ENCODE results near the gene ZNF813. TPM values are rescaled to one million over a fixed set of nuclear protein-coding genes. Genes with fewer than 3 reads are reported as not detected.
"Not testable (repeated sequence)": the region's sequence is repeated elsewhere in the genome, so short reads cannot be mapped to it uniquely, and the experiment has no call there.

The ZNF813 gene
- 2.2 TPM for polyA plus RNA-seq (2013, experiment 1 of 2; ENCODE audit: insufficient read length)
- 1.8 TPM for polyA plus RNA-seq (2013, experiment 2 of 2; ENCODE audit: insufficient read length)

- DNase-seq: peak; percentile 83
Measured at GRCh38 chr19:53467485-53468262, at the start of gene ZNF813. Gene ZNF813 (plus strand): TSS chr19:53467733. CDS start chr19:53483823, 16,090 bp downstream.

GRCh38 chr19:53420520-53421315 lies 46.8 kb upstream of the ZNF813 start:
- DNase-seq: not testable (repeated sequence)

GRCh38 chr19:53422551-53422950 lies 45.0 kb upstream of the ZNF813 start:
- no peak for DNase-seq

GRCh38 chr19:53423074-53423473 lies 44.5 kb upstream of the ZNF813 start:
- DNase-seq: not testable (repeated sequence)

- not testable (repeated sequence) for DNase-seq
Measured at GRCh38 chr19:53423680-53424079, 43.9 kb upstream of the ZNF813 start.

GRCh38 chr19:53424968-53425597 lies 42.5 kb upstream of the ZNF813 start:
- peak; percentile 24 for DNase-seq

GRCh38 chr19:53431399-53432087 lies 36.0 kb upstream of the ZNF813 start, which contains the start of gene ZNF761:
Gene ZNF761 (plus strand): TSS chr19:53431984. CDS start chr19:53447269, 15,285 bp downstream.
- peak; percentile 86 for DNase-seq

- DNase-seq: peak; percentile 6
Measured at GRCh38 chr19:53432088-53432661, 35.4 kb upstream of the ZNF813 start.

- not testable (repeated sequence) for DNase-seq
Measured at GRCh38 chr19:53443809-53444208, 23.7 kb upstream of the ZNF813 start.

- not testable (repeated sequence) for DNase-seq
Measured at GRCh38 chr19:53447196-53447595, 20.3 kb upstream of the ZNF813 start.

- no peak for DNase-seq
Measured at GRCh38 chr19:53455828-53456227, 11.7 kb upstream of the ZNF813 start.

GRCh38 chr19:53460131-53460721 lies 7.3 kb upstream of the ZNF813 start:
- not testable (repeated sequence) for DNase-seq

GRCh38 chr19:53461866-53462265 lies 5.7 kb upstream of the ZNF813 start:
- DNase-seq: no peak

GRCh38 chr19:53462861-53463260 lies 4.7 kb upstream of the ZNF813 start:
- DNase-seq: no peak

GRCh38 chr19:53463263-53463662 lies 4.3 kb upstream of the ZNF813 start:
- DNase-seq: no peak

GRCh38 chr19:53466726-53467484 lies 628 bp upstream of the ZNF813 start:
- DNase-seq: no peak

GRCh38 chr19:53468628-53469027 lies 1.1 kb downstream of the ZNF813 start:
- DNase-seq: not testable (repeated sequence)

- DNase-seq: no peak
Measured at GRCh38 chr19:53471916-53472315, 4.4 kb downstream of the ZNF813 start.

GRCh38 chr19:53474832-53475231 lies 7.3 kb downstream of the ZNF813 start:
- not testable (repeated sequence) for DNase-seq

- DNase-seq: not testable (repeated sequence)
Measured at GRCh38 chr19:53475470-53475869, 7.9 kb downstream of the ZNF813 start.

GRCh38 chr19:53483751-53484150 lies 16.2 kb downstream of the ZNF813 start:
- DNase-seq: not testable (repeated sequence)
